CD4-positive, alpha-beta memory T cell (primary cell): ENCODE results near the gene CABLES1. TPM values are rescaled to one million over a fixed set of nuclear protein-coding genes. Genes with fewer than 3 reads are reported as not detected.

ENCODE experiments used
- CTCF ChIA-PET: fragments of 350-600 bp; sonication (Branson Sonifier 250); formaldehyde crosslinking; loops from one replicate; lab custom pipeline; 2021; ENCODE audit warnings: inconsistent platforms; ENCODE audit not compliant: partially characterized antibody; lab: Charles Lee
- POLR2A ChIA-PET: fragments of 350-600 bp; sonication (Branson Sonifier 250); formaldehyde crosslinking; loops from one replicate; lab custom pipeline; 2021; ENCODE audit not compliant: partially characterized antibody; lab: Charles Lee
- DNase-seq, 5 donors: peaks; one replicate each; pipeline versions ENCODE4 v3.0.0 to v3.0.0-alpha.2; 2020 to 2022; ENCODE audit warnings: mixed read lengths in 1 of 5
- H3K27ac ChIP-seq: one replicate; pipeline ENCODE4 v1.7.0; 2013; ENCODE audit warnings: low read depth, low read length
- H3K27me3 ChIP-seq: 2 replicates; pipeline ENCODE4 v1.7.0; 2013; ENCODE audit warnings: mild to moderate bottlenecking, low read length, moderate library complexity; ENCODE audit not compliant: insufficient read depth
- H3K36me3 ChIP-seq: 2 replicates; pipeline ENCODE4 v1.7.0; 2013; ENCODE audit warnings: mild to moderate bottlenecking, low read length, moderate library complexity; ENCODE audit not compliant: insufficient read depth
- H3K4me1 ChIP-seq: 2 replicates; pipeline ENCODE4 v1.7.0; 2013; ENCODE audit warnings: mild to moderate bottlenecking, low read length, moderate library complexity; ENCODE audit not compliant: insufficient read depth
- H3K4me3 ChIP-seq, 2 donors: one replicate each; pipeline ENCODE4 v1.7.0; 2013; ENCODE audit warnings: low read length in 2 of 2, mild to moderate bottlenecking in 1 of 2
- H3K9me3 ChIP-seq, 2 donors: one replicate each; pipeline ENCODE4 v1.7.0; 2013; ENCODE audit warnings: low read length in 2 of 2, control low read depth in 1 of 2; ENCODE audit not compliant: control insufficient read depth in 1 of 2
- H3K27ac Mint-ChIP-seq, 7 donors: one replicate each; pipeline ENCODE4 v1.8.0; 2020 to 2021; ENCODE audit warnings: mixed read lengths in 7 of 7, mild to moderate bottlenecking in 6 of 7, inconsistent platforms in 3 of 7, moderate library complexity in 3 of 7
- H3K27me3 Mint-ChIP-seq, 2 donors: one replicate each; pipeline ENCODE4 v1.8.0; 2020 to 2021; ENCODE audit warnings: mixed read lengths in 2 of 2
- H3K36me3 Mint-ChIP-seq, 2 donors: one replicate each; pipeline ENCODE4 v1.8.0; 2020 to 2021; ENCODE audit warnings: mixed read lengths in 2 of 2, inconsistent platforms in 1 of 2, mild to moderate bottlenecking in 1 of 2
- H3K4me1 Mint-ChIP-seq, 4 donors: one replicate each; pipeline ENCODE4 v1.8.0; 2020 to 2021; ENCODE audit warnings: mixed read lengths in 4 of 4, mild to moderate bottlenecking in 1 of 4
- H3K4me3 Mint-ChIP-seq, 8 donors: one replicate each; pipeline ENCODE4 v1.8.0; 2020 to 2021; ENCODE audit warnings: mixed read lengths in 8 of 8, mild to moderate bottlenecking in 7 of 8, moderate library complexity in 6 of 8, inconsistent platforms in 3 of 8
- H3K9me3 Mint-ChIP-seq, 8 donors: one replicate each; pipeline ENCODE4 v1.8.0; 2020 to 2021; ENCODE audit warnings: mixed read lengths in 8 of 8, mild to moderate bottlenecking in 5 of 8, inconsistent platforms in 3 of 8, moderate library complexity in 1 of 8
- intact Hi-C: fragments of 100-400 bp; cut with micrococcal nuclease; formaldehyde crosslinking; loops from one replicate; pipeline ENCODE4 v1.15.1; 2023
- polyA plus RNA-seq, 2 donors: library from polyadenylated mRNA; unstranded; fragments of 300-500 nt; fragmentation: Illumina TruSeq; gene quantifications; one replicate each; pipeline ENCODE4 v1.2.3, GENCODE V29; 2021
- total RNA-seq, 2 experiments: library from RNA; stranded (reverse); gene quantifications; one replicate each; pipeline ENCODE4 v1.2.3, GENCODE V29; 2021

CABLES1 gene
- total and polyA plus RNA-seq, 4 experiments from 2014 or later, result 0.15 TPM; not detected in 3

DNA sequence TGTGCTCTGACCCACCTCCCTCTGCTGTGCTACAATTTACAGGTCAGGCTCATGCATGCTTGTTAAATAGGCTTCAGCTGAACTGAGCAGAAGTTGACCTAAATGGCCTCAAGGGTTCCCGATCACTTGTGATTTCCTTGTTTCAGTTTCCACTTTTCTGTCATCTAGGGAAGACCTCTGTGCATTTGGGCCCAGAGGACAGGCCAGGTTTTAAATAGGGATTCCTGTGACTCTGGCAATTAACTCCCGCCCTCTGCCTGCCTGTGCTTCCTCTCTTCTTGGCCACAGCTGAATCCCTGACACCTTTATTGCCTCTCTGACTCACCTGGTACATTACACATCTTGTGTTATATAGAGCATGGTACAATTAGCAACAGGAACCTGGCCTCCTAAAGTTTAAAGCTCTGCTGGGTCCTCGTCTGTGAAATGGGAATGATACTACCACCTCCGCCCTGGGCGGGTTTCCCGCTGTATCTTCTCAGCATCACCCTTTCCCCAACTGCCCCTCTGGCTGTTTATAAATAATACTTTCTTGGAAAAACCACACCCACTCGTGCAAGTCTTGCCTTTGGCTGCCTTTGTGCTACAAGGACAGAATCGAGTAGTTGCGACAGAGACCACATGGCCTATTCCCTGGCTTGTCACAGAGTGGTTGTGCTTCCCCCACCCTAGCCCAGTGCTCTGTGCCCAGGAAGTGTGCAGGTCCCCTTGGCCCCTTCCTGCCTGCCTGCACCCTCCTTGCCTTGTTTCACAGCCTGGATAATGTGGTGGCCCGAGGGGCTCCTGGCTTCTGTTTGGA is 7.9 kb downstream of the CABLES1 start:
- H3K36me3 Mint-ChIP-seq, result no peaks in the 10 kb centered on the region
- no peaks in the 10 kb centered on the region for H3K27me3 ChIP-seq
- H3K4me3 Mint-ChIP-seq, result no peak overlapping the region
- no peaks in the 10 kb centered on the region for H3K36me3 ChIP-seq
- H3K4me1 Mint-ChIP-seq, result peaks cover 0 to 2% (median under 1%) of the 10 kb centered on the region in 4 donors
- H3K4me3 ChIP-seq, result no peak overlapping the region
- peaks cover 0 to 2% (median 0%) of the 10 kb centered on the region in 8 donors for H3K9me3 Mint-ChIP-seq
- peaks cover 1 to 5% of the 10 kb centered on the region in 2 donors for H3K27me3 Mint-ChIP-seq
- no peaks in the 10 kb centered on the region for H3K4me1 ChIP-seq
- CTCF ChIA-PET, result interaction anchor here (1.1 kb wide), 2 partner anchors 12 kb away, joined by 3 read pairs; no protein-coding TSS in a partner anchor
- DNase-seq, result no peak
- intact Hi-C loops, result no loop called here
- H3K9me3 ChIP-seq, result no peaks in the 10 kb centered on the region
- POLR2A ChIA-PET, result no interaction called here
- peak overlapping the region in 1 of 7 donors; percentile 0 for H3K27ac Mint-ChIP-seq
- H3K27ac ChIP-seq, result no peak overlapping the region

DNA sequence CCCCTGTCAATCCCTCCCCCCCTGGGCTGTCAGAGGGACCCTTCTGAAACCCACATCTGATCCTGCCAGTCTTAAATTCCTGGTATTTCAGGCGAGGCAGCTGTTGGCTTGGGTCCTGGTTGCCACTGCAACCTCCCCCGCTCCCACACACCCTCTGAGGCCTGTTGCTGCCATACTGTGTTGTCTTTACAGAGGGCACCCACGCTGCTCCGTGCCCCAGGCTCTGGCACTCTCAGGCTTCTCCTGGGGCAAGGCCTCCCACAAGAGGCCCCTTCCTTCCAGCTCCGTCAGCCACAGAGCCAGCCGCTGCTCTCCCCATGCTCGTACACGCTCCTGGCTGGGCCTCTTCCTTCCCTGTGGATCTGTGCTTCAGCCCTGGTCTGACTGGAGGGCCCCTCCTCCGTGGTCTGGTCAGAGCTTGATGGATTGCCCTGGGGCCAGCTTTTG is 8.6 kb downstream of the CABLES1 start:
- DNase-seq, result no peak
- Mint-ChIP-seq H3K4me1 (peaks cover 0 to 2% (median under 1%) of the 10 kb centered on the region in 4 donors), H3K27me3 (peaks cover 1 to 4% of the 10 kb centered on the region in 2 donors), H3K4me3 (no peak overlapping the region), H3K27ac (no peak overlapping the region), H3K36me3 (no peaks in the 10 kb centered on the region), H3K9me3 (peaks cover 0 to 2% (median 0%) of the 10 kb centered on the region in 8 donors)
- no peak overlapping the region for H3K27ac ChIP-seq
- POLR2A ChIA-PET, result no interaction called here
- no peaks in the 10 kb centered on the region for H3K4me1 ChIP-seq
- no peaks in the 10 kb centered on the region for H3K27me3 ChIP-seq
- CTCF ChIA-PET, result interaction anchor here (1.1 kb wide), 1 partner anchor 12 kb away, joined by 3 read pairs; no protein-coding TSS in a partner anchor
- intact Hi-C loops, result no loop called here
- no peaks in the 10 kb centered on the region for H3K9me3 ChIP-seq
- H3K4me3 ChIP-seq, result no peak overlapping the region
- H3K36me3 ChIP-seq, result no peaks in the 10 kb centered on the region

DNA sequence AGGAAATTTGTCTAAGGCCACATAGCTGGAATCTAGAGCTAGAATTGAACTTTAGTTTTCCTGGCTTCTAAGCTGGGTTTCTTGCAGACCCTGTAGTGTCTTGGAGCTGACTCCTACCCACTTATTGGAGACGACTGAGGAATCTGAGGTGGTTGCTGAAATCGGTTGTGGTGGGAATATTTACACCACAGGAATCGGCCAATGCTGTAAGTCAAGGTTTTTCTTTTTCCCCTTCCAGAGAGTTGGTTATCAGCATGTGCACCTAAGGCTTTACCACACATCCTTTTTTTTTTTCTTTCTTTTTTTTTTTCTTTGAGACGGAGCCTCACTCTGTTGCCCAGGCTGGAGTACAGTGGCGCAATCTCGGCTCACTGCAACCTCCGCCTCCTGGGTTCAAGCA is 9.4 kb downstream of the CABLES1 start:
- intact Hi-C loops, result no loop called here

DNA sequence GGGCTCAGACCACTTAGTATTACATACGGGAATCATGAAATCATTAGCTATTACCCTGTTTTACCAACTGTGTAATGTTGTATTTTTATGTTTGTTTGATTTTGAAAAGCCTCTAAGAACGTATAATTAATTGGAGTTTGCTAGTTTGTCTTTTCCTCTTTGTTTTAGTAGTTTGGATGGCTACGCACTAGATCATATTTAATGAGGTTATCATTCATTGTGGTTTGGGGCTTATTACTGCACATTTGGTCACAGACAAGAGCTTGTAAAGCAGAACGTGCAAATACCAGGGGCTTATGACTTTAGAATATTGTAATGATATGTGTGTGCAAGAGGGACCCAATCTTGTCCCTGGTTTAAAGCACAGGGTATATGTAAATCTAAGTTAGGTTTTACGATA is 10.3 kb downstream of the CABLES1 start:
- ChIA-PET POLR2A (interaction anchor here (1.0 kb wide), 1 partner anchor 9 kb away, joined by 3 read pairs; no protein-coding TSS in a partner anchor), CTCF (interaction anchor here (1.7 to 2.4 kb wide), 2 partner anchors 14 to 216 kb away, joined by 4 to 10 read pairs; no protein-coding TSS in a partner anchor)
- H3K36me3 Mint-ChIP-seq, result no peaks in the 10 kb centered on the region
- H3K4me3 Mint-ChIP-seq, result no peak overlapping the region
- peaks cover 0 to 1% of the 10 kb centered on the region in 2 donors for H3K27me3 Mint-ChIP-seq
- H3K4me1 ChIP-seq, result no peaks in the 10 kb centered on the region
- no peak for DNase-seq
- H3K9me3 ChIP-seq, result no peaks in the 10 kb centered on the region
- no peaks in the 10 kb centered on the region for H3K36me3 ChIP-seq
- no peak overlapping the region for H3K27ac ChIP-seq
- H3K27me3 ChIP-seq, result no peaks in the 10 kb centered on the region
- no peak overlapping the region for H3K4me3 ChIP-seq
- H3K4me1 Mint-ChIP-seq, result peaks cover 0 to 2% (median under 1%) of the 10 kb centered on the region in 4 donors
- H3K27ac Mint-ChIP-seq, result no peak overlapping the region
- intact Hi-C loops, result no loop called here
- H3K9me3 Mint-ChIP-seq, result no peaks in the 10 kb centered on the region

More for the DNA sequence above, 9.4 kb downstream of the CABLES1 start:
- Mint-ChIP-seq H3K4me3 (no peak overlapping the region), H3K4me1 (peaks cover 0 to 2% (median under 1%) of the 10 kb centered on the region in 4 donors), H3K27ac (no peak overlapping the region), H3K9me3 (peaks cover 0 to 2% (median 0%) of the 10 kb centered on the region in 8 donors), H3K36me3 (no peaks in the 10 kb centered on the region), H3K27me3 (peaks cover under 1 to 1% of the 10 kb centered on the region in 2 donors)
- POLR2A ChIA-PET, result no interaction called here
- no peak for DNase-seq
- H3K36me3 ChIP-seq, result no peaks in the 10 kb centered on the region
- H3K4me3 ChIP-seq, result no peak overlapping the region
- no peaks in the 10 kb centered on the region for H3K9me3 ChIP-seq
- H3K4me1 ChIP-seq, result no peaks in the 10 kb centered on the region
- CTCF ChIA-PET, result interaction anchor here (1.1 kb wide), 1 partner anchor 13 kb away, joined by 3 read pairs; no protein-coding TSS in a partner anchor
- H3K27ac ChIP-seq, result no peak overlapping the region
- H3K27me3 ChIP-seq, result no peaks in the 10 kb centered on the region

DNA sequence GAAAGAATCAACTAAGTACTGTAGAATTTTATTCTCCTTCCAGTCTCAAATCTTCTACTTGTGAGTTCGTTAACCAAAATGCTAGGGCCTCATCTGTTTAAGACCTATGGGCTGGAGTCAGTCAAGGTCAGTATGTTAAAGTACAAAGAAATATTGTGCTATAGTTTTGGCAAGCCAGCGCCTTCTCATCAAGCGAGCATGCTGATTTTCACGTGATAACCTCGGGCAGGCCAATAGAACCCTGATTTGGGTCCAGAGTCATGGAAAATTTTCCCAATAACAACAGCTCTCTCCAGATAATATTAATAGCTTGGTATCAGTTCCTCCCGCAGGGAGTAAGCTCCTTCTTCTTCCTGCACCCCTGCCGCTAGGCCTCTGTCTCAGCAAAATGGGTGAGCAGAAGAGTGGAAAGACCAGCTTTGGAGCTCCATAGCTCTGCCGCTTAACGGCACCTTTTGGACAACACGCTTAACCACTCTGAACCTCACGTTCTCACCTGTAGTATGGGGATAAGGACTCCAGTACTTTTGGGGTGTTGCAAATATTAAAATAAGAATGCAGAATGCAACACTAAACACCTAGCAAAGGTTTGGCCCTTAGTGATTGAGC is 11.7 kb downstream of the CABLES1 start:
- Mint-ChIP-seq H3K9me3 (no peaks in the 10 kb centered on the region), H3K36me3 (no peaks in the 10 kb centered on the region), H3K27ac (no peak overlapping the region), H3K4me3 (no peak overlapping the region), H3K4me1 (peaks cover 0 to 2% (median under 1%) of the 10 kb centered on the region in 4 donors), H3K27me3 (peaks cover 0 to 1% of the 10 kb centered on the region in 2 donors)
- ChIA-PET POLR2A (no interaction called here), CTCF (interaction anchor here (1.7 to 2.4 kb wide), 2 partner anchors 15 to 218 kb away, joined by 4 to 10 read pairs; no protein-coding TSS in a partner anchor)
- no peak overlapping the region for H3K27ac ChIP-seq
- no peak overlapping the region for H3K4me3 ChIP-seq
- DNase-seq, result no peak
- no peaks in the 10 kb centered on the region for H3K4me1 ChIP-seq
- no peaks in the 10 kb centered on the region for H3K9me3 ChIP-seq
- H3K27me3 ChIP-seq, result no peaks in the 10 kb centered on the region
- H3K36me3 ChIP-seq, result no peaks in the 10 kb centered on the region
- intact Hi-C loops, result no loop called here

DNA sequence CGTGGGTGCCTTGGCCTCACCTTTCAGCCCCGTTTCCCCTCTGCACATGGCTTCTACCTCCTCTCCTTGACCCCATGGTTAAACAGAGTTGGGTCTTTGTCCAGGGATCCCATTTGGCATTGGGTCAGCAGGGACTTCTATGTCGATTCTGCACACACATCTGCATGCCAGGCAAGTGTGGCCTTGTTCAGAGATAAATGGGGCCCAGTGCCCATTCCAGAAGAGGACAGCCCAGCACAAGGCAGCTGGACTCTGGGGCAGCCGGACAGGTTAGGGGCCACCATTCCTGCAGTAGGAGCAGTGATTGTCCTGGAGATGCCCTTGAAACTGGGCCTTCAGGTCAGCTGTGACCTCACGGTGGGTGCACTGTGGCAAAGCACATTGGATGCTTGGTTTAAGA is 13.1 kb downstream of the CABLES1 start:
- no peaks in the 10 kb centered on the region for H3K36me3 Mint-ChIP-seq
- ChIA-PET CTCF (interaction anchor here (0.7 kb wide), 1 partner anchor 243 kb away, joined by 4 read pairs; no protein-coding TSS in a partner anchor), POLR2A (no interaction called here)
- Histone ChIP-seq H3K4me1 (no peaks in the 10 kb centered on the region), H3K4me3 (no peak overlapping the region), H3K36me3 (no peaks in the 10 kb centered on the region), H3K9me3 (no peaks in the 10 kb centered on the region), H3K27me3 (no peaks in the 10 kb centered on the region), H3K27ac (no peak overlapping the region)
- H3K4me3 Mint-ChIP-seq, result peak overlapping the region in 1 of 8 donors; percentile 17
- H3K27ac Mint-ChIP-seq, result no peak overlapping the region
- H3K27me3 Mint-ChIP-seq, result peaks cover 0 to 1% of the 10 kb centered on the region in 2 donors
- peaks cover 0 to under 1% (median 0%) of the 10 kb centered on the region in 4 donors for H3K4me1 Mint-ChIP-seq
- no peak for DNase-seq
- intact Hi-C loops, result no loop called here
- no peaks in the 10 kb centered on the region for H3K9me3 Mint-ChIP-seq

DNA sequence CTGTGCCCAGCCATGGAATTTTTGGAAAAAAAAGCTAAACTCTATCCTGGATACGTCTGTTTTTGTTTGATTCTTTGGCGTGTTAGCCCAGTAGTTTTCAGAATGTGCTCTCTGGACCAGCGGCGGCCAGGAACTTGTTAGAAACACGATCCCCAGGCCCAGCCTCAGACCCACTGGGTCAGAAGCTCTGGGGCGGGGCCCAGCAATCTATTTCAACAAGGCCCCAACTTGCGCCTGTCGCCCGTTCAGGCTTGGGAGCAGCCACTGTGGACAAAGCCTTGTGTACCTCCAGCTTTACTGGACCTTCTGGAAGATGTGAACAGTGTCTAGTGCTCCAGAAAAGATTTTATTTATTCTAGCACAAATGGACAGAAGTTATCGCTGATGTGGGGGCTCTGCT is 14.3 kb downstream of the CABLES1 start:
- POLR2A ChIA-PET, result no interaction called here
- no peak for DNase-seq
- intact Hi-C loops, result no loop called here
- CTCF ChIA-PET, result no interaction called here
- no peaks in the 10 kb centered on the region for H3K36me3 Mint-ChIP-seq
- Histone ChIP-seq H3K27ac (no peak overlapping the region), H3K4me3 (no peak overlapping the region), H3K36me3 (no peaks in the 10 kb centered on the region), H3K9me3 (no peaks in the 10 kb centered on the region), H3K27me3 (no peaks in the 10 kb centered on the region), H3K4me1 (no peaks in the 10 kb centered on the region)
- no peak overlapping the region for H3K4me3 Mint-ChIP-seq
- H3K9me3 Mint-ChIP-seq, result no peaks in the 10 kb centered on the region
- H3K4me1 Mint-ChIP-seq, result no peaks in the 10 kb centered on the region
- peaks cover 0 to 1% of the 10 kb centered on the region in 2 donors for H3K27me3 Mint-ChIP-seq
- H3K27ac Mint-ChIP-seq, result no peak overlapping the region
